Cardiac fibroblast (primary cell): ENCODE results near the gene ACVR2A.

Source experiments
- DNase-seq, 2 donors: peaks; one replicate each; pipeline versions ENCODE4 v3.0.0 to v3.0.0-alpha.2; 2010; ENCODE audit warnings: low read depth in 2 of 2
- H3K4me3 ChIP-seq, 2 donors: replicated peaks in 1 of 2; 1 replicate in 1 of 2; 2 replicates in 1 of 2; pipeline ENCODE4 v1.5.1; 2011; ENCODE audit warnings: low read depth in 2 of 2, low read length in 2 of 2, mild to moderate bottlenecking in 2 of 2, moderate library complexity in 1 of 2
- CTCF ChIP-seq: IDR thresholded peaks from one replicate; pipeline ENCODE4 v1.5.1; 2011; ENCODE audit warnings: low read depth, mild to moderate bottlenecking, low read length, inconsistent platforms

The ACVR2A gene

GRCh38 chr2:147952118-147952517, 107.3 kb downstream of the ACVR2A start:
- no peak for TF ChIP-seq CTCF
- H3K4me3 ChIP-seq: no peak overlapping the region
- no peak for DNase-seq

GRCh38 chr2:147968571-147968970, 123.7 kb downstream of the ACVR2A start:
- no peak for DNase-seq

GRCh38 chr2:147976102-147976501, 131.3 kb downstream of the ACVR2A start:
- no peak for TF ChIP-seq CTCF
- DNase-seq: no peak
- no peak overlapping the region for H3K4me3 ChIP-seq

More at GRCh38 chr2:147968571-147968970, 123.7 kb downstream of the ACVR2A start:
- H3K4me3 ChIP-seq: no peak overlapping the region
- TF ChIP-seq CTCF: no peak

- H3K4me3 ChIP-seq: no peak overlapping the region
- TF ChIP-seq CTCF: no peak
Observed at GRCh38 chr2:147977679-147978078, 132.8 kb downstream of the ACVR2A start.

More at GRCh38 chr2:147977679-147978078, 132.8 kb downstream of the ACVR2A start:
- DNase-seq: no peak
